ENCODE results near the gene FMNL1.
"Not testable (repeated sequence)": the region's sequence is repeated elsewhere in the genome, so short reads cannot be mapped to it uniquely, and the experiment has no call there.

FMNL1 gene

DNA sequence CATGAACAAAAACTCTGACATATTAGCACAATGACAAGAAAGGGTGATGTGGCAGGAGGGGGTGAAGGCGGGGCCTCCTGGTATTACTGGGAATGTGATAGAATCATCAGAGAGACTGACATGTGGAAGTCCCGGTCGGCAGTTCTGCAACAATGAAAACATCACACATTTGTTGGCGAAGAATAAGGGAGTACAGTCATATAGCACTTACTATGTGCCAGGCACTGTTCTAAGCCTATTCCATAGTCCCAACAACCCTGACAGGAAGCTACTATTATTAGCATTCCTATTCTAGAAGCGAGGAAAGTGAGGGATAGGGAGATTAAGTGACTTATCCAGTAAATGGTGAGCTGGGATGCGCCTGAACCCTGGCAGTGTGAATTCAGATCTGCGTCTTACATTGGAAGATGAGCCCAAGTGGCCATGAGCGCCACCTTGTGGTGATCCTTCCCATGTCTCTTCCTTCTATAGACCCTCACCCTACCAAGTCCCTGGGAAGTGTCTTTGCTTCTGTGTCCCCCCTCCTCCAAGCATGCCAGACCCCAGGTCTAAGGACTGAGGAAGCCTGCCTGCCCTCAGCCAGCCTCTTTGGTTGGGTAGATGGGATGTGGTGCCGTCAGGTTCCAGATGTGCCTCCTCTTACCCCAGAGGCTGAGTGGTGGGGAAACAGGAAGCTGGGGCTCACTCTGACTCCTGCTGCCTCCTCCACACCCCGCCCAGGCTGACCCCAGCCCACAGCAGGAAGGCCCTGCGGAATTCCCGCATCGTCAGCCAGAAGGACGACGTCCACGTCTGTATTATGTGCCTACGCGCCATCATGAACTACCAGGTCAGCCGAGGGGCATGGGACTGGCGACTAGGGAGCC, 14.0 kb downstream of the FMNL1 start:
- DNase-seq: peak; percentile 13

DNA sequence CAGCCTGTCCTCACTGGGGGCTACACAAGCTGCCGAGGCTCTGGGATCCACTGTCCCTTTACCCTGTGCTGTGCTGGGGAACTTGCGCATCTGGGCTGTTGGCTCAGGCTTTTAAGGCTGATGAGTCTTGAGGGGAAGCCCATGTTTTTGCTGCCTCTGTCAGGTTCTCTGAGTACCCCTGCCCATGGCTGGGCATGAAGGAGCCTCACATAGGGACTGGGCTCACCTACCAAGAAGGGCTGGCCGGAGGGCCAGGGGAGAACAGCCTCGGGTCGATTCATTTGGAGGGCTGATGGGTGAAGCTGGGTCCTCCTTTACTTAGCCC, 14.6 kb downstream of the FMNL1 start:
- no peak for DNase-seq

DNA sequence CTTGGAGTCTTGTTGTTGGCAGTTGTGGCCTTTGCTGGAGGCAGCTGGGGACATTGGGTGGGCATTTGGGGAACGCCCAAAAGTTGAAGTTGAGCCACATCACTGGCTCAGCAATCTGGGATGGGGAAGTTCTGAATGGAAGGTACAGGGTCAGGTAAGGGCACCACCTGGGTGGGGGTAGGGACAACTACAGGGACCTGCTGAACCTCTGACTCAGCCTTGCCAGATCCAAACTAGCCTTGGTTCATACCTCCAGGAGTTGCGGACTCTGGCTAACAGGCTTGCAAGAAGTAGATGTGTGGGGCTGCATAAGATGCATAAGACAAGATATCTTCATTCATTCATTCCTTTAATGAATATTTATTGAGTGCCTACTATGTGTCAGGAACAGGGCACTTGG, 16.0 kb downstream of the FMNL1 start:
- no peak for DNase-seq

DNA sequence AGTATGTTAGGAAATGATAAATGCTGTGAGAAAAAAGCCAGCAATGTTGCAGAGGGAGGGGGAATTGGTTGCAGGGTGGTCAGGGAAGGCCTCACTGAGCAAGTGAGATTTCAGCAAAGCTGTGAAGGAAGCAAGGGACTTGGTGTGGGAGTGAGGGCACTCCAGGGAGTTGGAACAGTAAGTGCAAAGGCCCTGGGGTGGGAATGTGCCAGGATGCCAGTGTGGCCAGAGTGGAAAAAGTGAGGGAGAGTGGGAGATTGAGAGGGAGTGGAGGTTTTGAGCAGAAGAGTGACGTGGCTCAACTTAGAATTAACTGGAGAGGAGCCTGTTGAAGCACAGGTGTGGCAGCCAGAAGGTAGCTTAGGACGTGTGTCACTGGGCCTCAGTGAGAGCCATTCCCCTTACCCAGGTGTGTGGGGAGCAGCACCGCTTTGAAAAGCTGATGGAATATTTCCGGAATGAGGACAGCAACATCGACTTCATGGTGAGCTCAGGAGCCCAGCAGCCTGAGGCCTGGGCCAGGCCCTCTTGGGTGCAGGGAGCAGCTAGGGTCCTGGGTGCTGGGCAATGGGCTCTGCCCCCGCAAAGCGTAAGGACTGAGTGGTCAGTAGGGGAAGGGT, 16.6 kb downstream of the FMNL1 start:
- no peak for DNase-seq

DNA sequence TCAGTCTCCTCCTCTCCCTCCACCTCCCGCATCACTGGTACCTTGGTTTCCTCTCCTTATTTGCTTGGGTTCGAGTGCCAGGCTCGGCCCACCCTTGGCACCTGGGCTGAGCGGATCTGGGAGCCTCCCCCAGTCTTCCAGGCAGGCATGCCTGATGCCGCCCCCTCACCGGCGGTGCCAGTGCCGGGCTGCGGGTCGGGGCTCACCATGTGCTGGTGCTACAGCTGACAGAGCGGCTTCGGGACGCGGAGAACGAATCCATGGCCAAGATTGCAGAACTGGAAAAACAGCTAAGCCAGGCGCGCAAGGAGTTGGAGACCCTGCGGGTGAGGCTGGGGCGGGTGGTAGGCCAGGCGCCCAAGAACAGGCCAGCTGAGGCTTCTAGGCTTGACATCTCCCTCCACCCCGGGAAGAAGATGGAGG, 19.2 kb downstream of the FMNL1 start:
- DNase-seq: no peak

DNA sequence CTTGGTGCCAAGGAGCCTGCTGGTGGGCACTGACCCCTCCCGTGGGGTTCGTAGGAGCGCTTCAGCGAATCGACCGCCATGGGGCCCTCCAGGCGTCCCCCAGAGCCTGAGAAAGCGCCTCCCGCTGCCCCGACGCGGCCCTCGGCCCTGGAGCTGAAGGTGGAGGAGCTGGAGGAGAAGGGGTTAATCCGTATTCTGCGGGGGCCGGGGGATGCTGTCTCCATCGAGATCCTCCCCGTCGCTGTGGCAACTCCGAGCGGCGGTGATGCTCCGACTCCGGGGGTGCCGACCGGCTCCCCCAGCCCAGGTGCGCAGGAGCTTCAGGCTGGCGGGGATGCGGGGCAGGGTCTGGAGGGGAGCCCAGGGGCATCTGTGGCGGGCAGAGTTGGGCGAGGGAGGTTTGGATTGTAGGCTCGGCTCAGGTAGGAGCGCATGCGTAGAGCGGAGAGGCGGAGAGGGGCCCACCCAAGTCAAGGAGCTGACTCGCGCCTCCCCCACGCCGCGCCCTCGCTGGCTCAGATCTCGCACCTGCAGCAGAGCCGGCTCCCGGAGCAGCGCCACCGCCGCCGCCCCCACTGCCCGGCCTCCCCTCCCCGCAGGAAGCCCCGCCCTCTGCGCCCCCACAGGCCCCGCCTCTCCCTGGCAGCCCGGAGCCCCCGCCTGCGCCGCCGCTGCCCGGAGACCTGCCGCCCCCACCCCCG, 19.8 kb downstream of the FMNL1 start:
- peak; percentile 60 for DNase-seq

DNA sequence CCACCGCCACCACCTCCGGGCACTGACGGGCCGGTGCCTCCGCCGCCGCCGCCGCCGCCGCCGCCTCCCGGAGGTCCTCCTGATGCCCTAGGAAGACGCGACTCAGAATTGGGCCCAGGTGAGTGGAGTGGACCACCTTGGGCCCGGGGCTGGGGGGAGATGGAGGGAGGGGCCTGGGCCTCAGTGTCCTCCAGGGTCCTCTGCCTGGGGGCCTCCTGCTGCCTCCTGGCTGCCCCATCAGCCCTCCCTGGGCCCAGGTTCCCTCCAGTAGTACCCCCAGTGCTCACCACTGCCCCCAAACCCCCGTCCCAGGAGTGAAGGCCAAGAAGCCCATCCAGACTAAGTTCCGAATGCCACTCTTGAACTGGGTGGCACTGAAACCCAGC, 20.3 kb downstream of the FMNL1 start:
- no peak for DNase-seq

DNA sequence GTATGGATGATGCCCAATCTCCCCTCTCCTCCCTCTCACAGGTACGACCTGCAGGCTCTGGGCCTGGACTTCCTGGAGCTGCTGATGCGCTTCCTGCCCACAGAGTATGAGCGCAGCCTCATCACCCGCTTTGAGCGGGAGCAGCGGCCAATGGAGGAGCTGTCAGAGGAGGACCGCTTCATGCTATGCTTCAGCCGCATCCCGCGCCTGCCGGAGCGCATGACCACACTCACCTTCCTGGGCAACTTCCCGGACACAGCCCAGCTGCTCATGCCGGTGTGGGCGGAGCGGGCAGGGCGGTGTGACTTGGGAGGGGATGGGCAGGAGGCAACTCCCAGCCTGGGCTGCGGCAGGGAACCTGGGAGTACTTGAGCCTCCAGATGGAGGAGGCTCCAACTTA, 22.1 kb downstream of the FMNL1 start:
- no peak for DNase-seq

DNA sequence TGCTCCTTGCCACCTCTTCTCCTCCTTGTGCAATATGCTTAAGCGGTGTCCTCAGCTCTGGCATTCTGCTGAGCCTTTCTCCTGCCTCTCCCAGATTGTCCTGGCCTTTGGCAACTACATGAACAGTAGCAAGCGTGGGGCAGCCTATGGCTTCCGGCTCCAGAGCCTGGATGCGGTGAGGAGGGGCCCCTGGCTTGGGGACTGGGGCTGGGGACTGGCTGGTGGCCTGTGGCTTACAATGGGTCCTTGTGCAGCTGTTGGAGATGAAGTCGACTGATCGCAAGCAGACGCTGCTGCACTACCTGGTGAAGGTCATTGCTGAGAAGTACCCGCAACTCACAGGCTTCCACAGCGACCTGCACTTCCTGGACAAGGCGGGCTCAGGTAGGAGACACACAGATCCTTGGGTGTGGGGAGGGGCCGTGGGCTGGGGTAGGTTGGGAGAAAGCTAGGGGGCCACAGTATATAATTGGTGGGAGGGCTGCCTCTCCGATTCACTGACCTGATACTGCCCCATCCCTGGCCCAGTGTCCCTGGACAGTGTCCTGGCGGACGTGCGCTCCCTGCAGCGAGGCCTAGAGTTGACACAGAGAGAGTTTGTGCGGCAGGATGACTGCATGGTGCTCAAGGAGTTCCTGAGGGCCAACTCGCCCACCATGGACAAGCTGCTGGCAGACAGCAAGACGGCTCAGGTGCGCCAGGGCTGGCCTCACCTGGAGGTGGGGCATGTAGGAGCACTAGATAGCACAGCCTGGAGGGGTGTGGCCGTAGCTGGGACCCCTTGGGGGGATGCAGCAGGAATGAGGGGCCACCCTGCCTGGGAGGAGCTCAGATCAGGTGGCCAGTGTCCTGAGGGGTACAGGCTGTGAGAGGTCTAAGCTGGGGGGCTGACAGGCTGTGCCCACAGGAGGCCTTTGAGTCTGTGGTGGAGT, 23.3 kb downstream of the FMNL1 start:
- no peak for DNase-seq

DNA sequence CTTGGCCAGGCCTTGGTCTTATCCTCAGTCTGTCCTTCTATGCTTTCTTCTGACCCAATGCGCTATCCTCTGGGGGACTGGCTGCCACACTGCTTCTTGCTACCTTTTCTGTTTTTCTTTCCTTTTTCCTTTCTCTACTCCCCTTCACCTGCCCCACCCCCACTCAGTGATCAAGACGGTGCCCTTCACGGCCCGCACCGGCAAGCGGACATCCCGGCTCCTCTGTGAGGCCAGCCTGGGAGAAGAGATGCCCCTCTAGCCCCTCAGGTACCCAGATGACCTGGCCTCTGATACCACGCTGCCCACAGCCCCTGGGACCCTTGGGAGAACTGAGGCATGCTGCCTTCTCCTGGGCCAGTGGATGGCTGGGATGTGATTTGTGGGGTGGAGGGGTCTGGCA, 24.7 kb downstream of the FMNL1 start:
- no peak for DNase-seq

DNA sequence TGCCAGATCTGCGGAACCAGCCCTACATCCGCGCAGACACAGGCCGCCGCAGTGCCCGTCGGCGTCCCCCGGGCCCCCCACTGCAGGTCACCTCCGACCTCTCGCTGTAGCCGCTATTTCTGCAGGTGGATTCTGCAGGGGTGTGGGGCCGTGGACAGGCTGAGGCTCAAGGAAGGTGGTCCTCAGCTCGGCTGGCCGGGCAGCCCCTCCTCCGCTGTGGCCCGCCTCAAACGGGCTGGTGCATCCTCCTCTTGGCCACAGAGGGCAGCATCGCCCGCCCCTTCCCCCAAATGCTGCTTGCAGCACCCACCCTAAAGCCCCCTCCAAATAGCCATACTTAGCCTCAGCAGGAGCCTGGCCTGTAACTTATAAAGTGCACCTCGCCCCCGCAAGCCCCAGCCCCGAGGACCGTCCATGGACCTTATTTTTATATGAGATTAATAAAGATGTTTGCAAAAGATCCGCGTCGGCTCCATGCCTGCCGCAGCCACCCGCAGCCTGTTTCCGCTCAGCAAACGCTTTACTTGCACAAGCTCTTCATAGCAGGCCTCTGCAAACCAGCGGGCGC, 25.3 kb downstream of the FMNL1 start:
- DNase-seq: peak; percentile 61

DNA sequence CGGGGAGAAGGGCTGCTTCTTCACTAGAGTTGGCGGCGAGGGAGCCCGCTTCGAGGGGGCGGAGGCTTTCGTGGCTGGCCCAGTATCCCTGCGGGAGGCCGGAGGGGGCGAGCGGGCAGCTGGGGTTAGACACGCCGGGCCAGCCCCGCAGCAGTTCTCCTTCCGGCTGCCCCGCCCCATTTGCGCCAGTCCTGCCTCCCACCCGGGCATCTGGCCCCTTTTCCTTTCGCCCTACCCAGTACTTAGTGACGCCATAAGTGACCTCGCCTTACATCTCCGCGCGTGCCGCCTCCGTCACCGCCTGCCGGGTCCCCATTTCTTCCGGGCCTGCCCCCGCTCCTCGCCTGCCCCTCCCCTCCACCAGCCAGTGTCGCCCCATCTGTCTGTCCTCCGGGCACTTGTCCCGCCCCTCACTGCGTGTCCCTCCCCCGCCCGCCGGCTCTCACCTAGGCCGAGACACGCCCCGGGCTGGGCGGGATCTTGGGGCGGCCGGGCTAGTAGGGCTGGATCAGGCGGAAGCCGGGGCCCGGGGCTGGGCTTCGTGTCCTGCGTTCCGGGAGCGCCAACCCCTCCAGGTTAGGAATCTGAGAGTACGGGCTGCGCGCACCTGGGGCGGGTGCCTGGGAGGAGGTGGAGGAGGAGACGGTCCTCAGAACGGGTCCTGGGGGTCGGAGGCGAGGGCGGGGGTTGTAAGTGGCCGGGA, 25.9 kb downstream of the FMNL1 start:
- peak; percentile 97 for DNase-seq

DNA sequence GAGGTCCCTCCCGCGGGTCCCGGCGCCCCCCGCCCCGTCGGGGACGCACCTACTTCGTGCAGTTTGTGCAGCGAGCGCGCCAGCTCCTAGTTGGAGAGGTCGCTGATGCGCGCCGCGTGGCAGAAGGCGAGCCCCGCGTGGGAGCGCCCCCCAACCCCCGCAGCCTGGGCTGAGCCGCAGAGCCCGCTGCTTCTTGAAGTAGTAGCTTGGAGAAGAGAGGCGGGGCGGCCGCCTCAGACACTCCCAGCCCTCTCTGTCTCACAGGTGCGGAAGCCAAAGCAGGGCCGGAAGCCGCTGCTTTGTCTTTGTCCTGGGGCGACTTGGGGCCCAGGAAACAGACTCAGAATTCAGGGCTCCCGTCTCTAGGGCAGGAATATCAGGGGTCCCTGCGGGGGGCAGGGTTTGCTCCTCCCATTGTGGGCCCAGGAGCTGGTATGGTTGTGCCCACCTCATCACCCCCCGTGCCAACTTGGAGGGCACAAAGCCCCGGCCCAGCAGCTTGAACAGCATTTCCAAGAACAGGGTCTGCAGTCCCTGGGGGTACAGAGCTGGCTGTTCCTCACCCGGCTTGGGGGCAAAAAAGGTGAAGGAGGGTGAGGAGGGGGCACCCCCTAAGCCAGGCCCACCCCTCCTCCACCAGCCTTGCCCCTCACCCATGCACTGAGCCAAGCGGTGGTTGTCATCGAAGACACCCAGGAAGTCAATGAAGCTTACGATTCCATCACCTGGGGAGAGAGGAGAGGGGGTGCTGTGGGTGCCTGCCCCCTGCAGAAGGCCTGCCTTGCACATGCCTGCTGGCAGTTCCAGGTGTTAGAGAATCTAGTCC, 26.7 kb downstream of the FMNL1 start:
- DNase-seq: peak; percentile 59

DNA sequence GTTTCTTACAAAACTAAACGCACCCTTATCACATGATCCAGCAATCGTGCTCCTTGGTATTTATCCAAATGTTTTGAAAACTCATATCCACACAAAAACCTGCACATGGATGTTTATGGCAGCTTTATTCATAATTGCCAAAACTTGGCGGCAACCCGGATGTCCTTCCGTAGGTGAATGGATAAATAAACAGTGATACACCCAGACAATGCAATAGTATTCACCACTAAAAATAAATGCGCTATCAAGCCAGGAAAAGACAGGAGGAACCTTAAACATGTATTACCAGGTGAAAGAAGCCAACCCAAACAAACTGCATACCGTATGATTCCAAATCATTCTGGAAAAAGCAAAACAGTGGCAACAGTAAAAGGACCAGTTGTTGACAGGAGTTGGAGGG, 30.2 kb downstream of the FMNL1 start:
- no peak for DNase-seq

DNA sequence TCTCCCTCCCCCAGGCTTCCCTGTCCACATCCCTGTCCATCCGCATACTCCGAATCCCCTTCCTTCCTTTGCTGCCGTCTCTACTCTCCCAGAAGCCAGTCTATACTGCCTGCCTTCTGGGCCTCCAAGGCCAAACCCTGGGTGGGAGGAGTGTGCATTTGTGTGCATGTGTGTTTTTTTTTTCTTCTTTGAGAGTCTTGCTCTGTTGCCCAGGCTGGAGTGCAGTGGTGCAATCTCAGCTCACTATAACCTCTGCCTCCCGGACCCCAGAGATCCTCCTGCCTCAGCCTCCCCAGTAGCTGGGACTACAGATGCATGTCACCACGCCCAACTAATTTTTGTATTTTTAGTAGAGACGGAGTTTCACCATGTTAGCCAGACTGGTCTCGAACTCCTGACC, 31.6 kb downstream of the FMNL1 start:
- not testable (repeated sequence) for DNase-seq

DNA sequence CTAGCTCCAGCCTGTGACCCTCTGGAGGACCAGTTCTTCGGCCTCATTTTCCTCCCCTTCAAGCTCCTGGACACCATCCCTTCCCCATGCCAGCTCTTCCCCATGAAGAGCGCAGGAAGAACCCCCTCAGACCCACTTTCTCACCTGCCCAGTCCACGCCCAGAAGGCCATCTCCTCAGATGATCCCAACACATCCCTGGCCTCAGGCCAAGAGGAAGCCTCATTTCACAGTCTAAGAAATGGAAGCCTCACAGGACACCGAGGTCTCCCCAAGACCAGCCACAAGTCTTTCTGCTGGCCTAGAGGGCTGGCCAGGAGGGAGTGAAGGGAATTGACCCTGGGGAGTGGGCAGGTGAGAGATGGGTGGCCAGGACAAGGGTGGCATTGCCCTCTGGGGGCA, 32.2 kb downstream of the FMNL1 start:
- DNase-seq: no peak

DNA sequence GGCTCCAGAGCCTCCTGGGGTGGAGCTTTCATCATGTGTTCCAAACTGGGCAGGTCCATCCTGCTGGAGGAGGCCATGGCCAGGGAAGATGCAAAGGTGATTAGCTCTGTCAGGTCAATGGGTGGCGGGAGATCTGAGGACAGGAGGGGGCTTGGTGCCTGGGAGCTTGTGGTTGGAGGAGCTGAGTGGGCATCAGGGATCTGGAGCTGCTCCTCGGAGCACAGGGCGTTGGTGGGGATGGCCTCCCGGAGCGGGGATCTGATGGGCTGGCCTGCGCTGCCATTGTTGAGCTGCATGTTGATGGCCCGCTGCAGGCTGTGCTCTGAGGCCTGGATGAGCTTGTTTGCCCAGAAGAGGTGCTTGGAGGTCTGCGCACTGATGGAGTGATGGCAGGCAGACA, 33.7 kb downstream of the FMNL1 start:
- DNase-seq: no peak

DNA sequence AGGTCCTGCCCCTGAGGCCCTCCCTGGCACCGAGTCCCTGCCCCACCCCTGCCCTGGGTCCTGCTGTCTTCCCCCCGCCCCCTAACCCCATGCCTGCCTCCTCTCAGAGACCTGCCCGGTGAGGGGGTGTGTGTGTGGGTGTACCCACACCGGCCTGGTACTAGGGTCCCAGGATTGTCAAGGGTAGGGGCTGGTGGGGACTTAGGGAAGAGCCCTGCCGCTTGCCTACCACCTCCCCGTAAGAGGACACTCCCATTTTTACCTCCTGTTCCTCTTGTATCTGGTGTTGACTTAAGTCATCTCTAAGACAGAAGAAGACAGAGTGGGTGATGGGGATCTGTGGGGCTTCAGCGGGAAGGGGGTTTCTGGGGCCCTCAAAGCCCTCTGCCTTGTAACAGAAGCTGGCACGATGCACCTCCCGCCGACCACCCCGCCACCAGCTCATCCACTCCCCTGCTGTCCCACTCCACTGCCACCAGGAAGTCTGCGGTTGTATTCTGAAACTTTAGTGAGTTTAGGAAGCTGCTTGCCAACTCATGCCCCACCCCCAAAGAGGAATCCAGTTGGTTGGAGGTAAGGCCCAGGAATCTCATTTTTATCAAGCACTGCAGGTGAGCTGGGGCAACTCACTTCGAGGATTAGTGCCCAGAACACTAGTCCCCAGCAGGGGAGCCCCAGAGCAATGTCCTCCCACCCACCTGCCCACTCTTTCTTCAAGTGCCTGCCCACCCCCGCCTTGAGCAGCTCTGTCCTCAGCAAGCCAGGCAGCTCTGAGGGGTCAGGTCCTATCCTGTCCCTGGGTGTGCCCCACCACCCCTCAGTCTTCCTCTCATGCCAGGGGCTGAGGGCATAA, 34.7 kb downstream of the FMNL1 start:
- no peak for DNase-seq

DNA sequence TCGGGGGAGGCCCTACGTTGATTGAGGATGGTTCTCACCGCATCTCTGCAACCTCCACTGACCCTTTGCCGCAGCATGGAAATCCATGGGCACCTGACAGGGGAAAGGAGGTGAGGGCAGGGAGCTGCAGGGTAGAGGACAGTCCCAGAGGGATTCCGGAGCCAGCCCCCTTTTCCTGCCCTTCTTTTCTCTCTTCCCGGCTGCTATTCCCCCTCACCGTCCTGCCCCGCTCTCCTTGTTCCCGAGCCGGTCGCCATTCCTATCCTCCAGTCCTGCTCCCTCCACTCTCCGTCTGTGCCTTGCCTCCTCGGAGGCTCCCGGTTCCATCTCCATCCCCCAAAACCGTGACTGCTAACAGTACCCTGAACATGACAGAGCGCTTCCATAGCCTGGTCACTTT, 35.4 kb downstream of the FMNL1 start:
- DNase-seq: no peak

DNA sequence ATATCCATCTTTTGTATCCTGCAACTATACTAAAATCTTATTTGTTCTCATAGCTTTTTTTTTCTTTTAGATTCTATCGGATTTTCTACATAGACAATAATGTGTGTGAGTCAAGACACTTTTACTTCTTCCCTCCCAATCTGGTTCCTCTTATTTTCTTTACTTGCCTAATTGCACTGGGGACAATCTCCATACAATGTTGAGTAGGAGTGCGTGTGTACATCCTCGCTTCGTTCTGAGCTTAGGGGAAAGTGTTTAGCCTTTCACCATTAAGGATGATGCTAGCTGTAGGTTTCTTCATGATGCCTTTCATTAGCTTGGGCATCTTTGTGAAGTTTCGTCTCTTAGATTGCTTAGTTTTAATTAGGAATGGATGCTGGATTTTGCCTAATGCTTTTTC, 37.3 kb downstream of the FMNL1 start:
- no peak for DNase-seq
